ENCODE measurements around the gene MXRA8.

DNA sequence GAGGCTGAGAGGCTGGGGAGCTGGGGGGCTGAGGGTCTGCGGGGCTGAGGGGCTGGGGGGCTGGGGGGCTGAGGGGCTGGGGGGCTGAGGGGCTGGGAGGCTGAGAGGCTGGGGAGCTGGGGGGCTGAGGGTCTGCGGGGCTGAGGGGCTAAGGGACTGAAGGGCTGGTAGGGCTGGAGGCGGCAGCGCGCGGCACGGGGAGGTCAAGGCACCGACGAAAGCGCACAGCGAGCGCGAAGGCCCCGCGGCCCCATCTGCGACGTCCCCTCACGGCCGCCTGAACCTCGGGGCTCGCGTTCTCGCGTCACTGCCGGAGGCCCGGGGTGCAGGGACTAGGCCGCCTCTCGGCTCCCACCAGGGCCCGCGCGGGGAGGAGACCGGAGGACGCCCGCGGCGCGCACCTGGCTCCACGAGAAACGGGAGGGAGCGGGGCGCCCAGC is 34.3 kb downstream of the MXRA8 start:
- TF ChIP-seq, protein P1, sequence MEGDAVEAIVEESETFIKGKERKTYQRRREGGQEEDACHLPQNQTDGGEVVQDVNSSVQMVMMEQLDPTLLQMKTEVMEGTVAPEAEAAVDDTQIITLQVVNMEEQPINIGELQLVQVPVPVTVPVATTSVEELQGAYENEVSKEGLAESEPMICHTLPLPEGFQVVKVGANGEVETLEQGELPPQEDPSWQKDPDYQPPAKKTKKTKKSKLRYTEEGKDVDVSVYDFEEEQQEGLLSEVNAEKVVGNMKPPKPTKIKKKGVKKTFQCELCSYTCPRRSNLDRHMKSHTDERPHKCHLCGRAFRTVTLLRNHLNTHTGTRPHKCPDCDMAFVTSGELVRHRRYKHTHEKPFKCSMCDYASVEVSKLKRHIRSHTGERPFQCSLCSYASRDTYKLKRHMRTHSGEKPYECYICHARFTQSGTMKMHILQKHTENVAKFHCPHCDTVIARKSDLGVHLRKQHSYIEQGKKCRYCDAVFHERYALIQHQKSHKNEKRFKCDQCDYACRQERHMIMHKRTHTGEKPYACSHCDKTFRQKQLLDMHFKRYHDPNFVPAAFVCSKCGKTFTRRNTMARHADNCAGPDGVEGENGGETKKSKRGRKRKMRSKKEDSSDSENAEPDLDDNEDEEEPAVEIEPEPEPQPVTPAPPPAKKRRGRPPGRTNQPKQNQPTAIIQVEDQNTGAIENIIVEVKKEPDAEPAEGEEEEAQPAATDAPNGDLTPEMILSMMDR (IDR thresholded peaks at IDR 0.05; ENCODE audit: poor library complexity) = no peak
- TF ChIP-seq EZH2 (IDR thresholded peaks at IDR 0.05; ENCODE audit: borderline replicate concordance) (no peak), EZH2phosphoT487 (IDR thresholded peaks at IDR 0.05; ENCODE audit: low read depth, severe bottlenecking, unreplicated experiment) (no peak)
